Lung (tissue), 12 donors: ENCODE data around the gene FZD4. TPM values are rescaled to one million over a fixed set of nuclear protein-coding genes. Genes with fewer than 3 reads are reported as not detected.
"Not testable (repeated sequence)": the region's sequence is repeated elsewhere in the genome, so short reads cannot be mapped to it uniquely, and the experiment has no call there.

ENCODE experiments used
- ATAC-seq: fragments of 200-7000 bp; cut with Tn5 transposase; one replicate; pipeline ENCODE4 v1.9.1; 2020; ENCODE audit warnings: moderate number of reproducible peaks; ENCODE audit not compliant: insufficient read depth, low FRiP score
- DNase-seq, 3 donors: peaks; one replicate each; pipeline ENCODE4 v3.0.0-alpha.2; 2013 to 2017
- H3K27ac ChIP-seq, 2 donors: one replicate each; pipeline ENCODE4 v1.5.1; 2013; ENCODE audit warnings: mild to moderate bottlenecking in 2 of 2, moderate library complexity in 2 of 2, control low read depth in 1 of 2, inconsistent platforms in 1 of 2, low read depth in 1 of 2, low read length in 1 of 2
- H3K27me3 ChIP-seq, 3 donors: one replicate each; pipeline ENCODE4 v1.5.1; 2013; ENCODE audit warnings: low read length in 2 of 3; ENCODE audit not compliant: control insufficient read depth in 3 of 3, insufficient read depth in 3 of 3
- H3K36me3 ChIP-seq, 4 donors: one replicate each; pipeline ENCODE4 v1.5.1; 2013; ENCODE audit warnings: low read length in 4 of 4, mild to moderate bottlenecking in 1 of 4, moderate library complexity in 1 of 4; ENCODE audit not compliant: control insufficient read depth in 4 of 4, insufficient read depth in 4 of 4
- H3K4me1 ChIP-seq, 5 donors: one replicate each; pipeline ENCODE4 v1.5.1; 2013; ENCODE audit warnings: low read length in 5 of 5, mild to moderate bottlenecking in 2 of 5, moderate library complexity in 1 of 5; ENCODE audit not compliant: control insufficient read depth in 5 of 5, insufficient read depth in 5 of 5
- H3K4me3 ChIP-seq: one replicate; pipeline ENCODE4 v1.5.1; 2013; ENCODE audit warnings: mild to moderate bottlenecking, control low read depth, moderate library complexity
- H3K9ac ChIP-seq, 2 donors: one replicate each; pipeline ENCODE4 v1.5.1; 2013; ENCODE audit warnings: low read length in 2 of 2, control low read depth in 1 of 2; ENCODE audit not compliant: insufficient read depth in 1 of 2
- H3K9me3 ChIP-seq, 4 donors: one replicate each; pipeline ENCODE4 v1.5.1; 2013; ENCODE audit warnings: low read length in 3 of 4, mild to moderate bottlenecking in 1 of 4, moderate library complexity in 1 of 4; ENCODE audit not compliant: control insufficient read depth in 4 of 4, insufficient read depth in 3 of 4
- WGBS, 2 donors: extraction: QIAGEN DNeasy Blood & Tissue Kit; methylation state at CpG; one replicate each; pipeline ENCODE4 v1.1.7; 2013; 5-methylcytosine and 5-hydroxymethylcytosine counted together
- polyA plus RNA-seq, 2 donors: library from polyadenylated mRNA; stranded (reverse); fragments of 200-250 nt; gene quantifications; one replicate each; pipeline ENCODE4 v1.2.1, GENCODE V29; 2013
- total RNA-seq, 2 donors: library from RNA; depleted of rRNA in 1 of 2; stranded (reverse); fragments of >200 nt in 1 of 2; gene quantifications; one replicate each; pipeline ENCODE4 v1.2.1, GENCODE V29; 2014 to 2021
- TF ChIP-seq, protein P1 (sequence below): IDR thresholded peaks from 2 replicates; pipeline ENCODE4 v1.5.1; 2012; ENCODE audit warnings: mild to moderate bottlenecking; ENCODE audit errors: control extremely low read depth, extremely low read depth
- donor health status: control.
- donor health status: control.
- donor health status: Bipolar disorder and iron deficiency.
- donor health status: healthy.
- donor health status: DM: yes; HTN: yes; CAD: no.

The FZD4 gene
- total and polyA plus RNA-seq, 4 donors = 12.0 to 40.0 (median 20.9) TPM

GRCh38 chr11:86938900-86939880 lies 16.0 kb downstream of the FZD4 start:
- no peak for ATAC-seq
- H3K4me1 ChIP-seq = peaks cover 10 to 53% (median 34%) of the 10 kb centered on the region in 5 donors

DNA sequence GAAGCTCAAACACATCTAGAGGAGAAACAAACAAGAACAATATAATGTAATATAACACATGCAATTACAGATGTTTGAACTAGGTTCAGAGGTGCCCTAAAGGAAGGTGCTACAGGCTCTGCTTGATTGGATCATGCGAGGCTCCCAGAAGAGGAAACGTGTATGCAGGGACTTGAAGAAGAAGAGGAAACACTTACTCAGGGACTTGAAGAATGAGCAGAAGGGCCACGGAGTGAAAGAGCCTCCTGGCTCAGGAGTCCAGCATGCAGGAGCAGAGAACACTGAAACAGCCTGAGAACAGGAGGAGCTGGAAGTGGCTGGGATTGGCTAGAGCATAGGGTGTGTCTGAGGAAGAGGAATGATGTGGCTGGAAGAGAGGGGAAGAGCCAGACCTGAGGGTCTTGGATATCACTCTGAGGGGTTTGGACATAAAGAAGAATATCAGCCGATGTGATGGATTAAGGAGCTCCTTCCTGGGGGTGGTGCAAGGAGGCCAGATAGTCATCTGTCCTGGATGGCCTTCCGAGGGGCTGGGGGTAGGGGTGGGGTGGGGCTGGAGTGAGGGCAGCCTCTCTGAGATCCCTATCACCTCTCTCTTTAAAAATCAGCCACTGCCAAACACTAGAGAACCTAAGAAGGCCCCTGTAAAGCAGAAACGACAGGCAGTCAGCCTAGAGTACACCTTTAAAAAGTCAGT lies 16.8 kb downstream of the FZD4 start:
- Histone ChIP-seq H3K9me3 (no peaks in the 10 kb centered on the region), H3K4me1 (peaks cover 10 to 62% (median 35%) of the 10 kb centered on the region in 5 donors), H3K36me3 (peaks cover 0 to 5% (median under 1%) of the 10 kb centered on the region in 4 donors), H3K9ac (no peak overlapping the region), H3K4me3 (no peak overlapping the region), H3K27ac (peak overlapping the region in 1 of 2 donors; percentile 26), H3K27me3 (no peaks in the 10 kb centered on the region)
- 28 to 29% methylated on average over 6 of the region's 6 CpGs for WGBS, 2 donors
- TF ChIP-seq, protein P1, sequence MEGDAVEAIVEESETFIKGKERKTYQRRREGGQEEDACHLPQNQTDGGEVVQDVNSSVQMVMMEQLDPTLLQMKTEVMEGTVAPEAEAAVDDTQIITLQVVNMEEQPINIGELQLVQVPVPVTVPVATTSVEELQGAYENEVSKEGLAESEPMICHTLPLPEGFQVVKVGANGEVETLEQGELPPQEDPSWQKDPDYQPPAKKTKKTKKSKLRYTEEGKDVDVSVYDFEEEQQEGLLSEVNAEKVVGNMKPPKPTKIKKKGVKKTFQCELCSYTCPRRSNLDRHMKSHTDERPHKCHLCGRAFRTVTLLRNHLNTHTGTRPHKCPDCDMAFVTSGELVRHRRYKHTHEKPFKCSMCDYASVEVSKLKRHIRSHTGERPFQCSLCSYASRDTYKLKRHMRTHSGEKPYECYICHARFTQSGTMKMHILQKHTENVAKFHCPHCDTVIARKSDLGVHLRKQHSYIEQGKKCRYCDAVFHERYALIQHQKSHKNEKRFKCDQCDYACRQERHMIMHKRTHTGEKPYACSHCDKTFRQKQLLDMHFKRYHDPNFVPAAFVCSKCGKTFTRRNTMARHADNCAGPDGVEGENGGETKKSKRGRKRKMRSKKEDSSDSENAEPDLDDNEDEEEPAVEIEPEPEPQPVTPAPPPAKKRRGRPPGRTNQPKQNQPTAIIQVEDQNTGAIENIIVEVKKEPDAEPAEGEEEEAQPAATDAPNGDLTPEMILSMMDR = no peak
- DNase-seq (no peak), ATAC-seq (no peak)

More at GRCh38 chr11:86938900-86939880, 16.0 kb downstream of the FZD4 start:
- no peaks in the 10 kb centered on the region for H3K27me3 ChIP-seq
- no peaks in the 10 kb centered on the region for H3K9me3 ChIP-seq
- WGBS, 2 donors = 9 to 17% methylated on average over 4 of the region's 4 CpGs
- peak overlapping the region in 1 of 2 donors; percentile 84 for H3K9ac ChIP-seq
- TF ChIP-seq, protein P1 = peak; percentile 57
- no peak overlapping the region for H3K4me3 ChIP-seq
- no peak overlapping the region for H3K27ac ChIP-seq
- peak in 2 of 3 donors; percentile 90 to 91 for DNase-seq
- H3K36me3 ChIP-seq = peaks cover 0 to 5% (median under 1%) of the 10 kb centered on the region in 4 donors

DNA sequence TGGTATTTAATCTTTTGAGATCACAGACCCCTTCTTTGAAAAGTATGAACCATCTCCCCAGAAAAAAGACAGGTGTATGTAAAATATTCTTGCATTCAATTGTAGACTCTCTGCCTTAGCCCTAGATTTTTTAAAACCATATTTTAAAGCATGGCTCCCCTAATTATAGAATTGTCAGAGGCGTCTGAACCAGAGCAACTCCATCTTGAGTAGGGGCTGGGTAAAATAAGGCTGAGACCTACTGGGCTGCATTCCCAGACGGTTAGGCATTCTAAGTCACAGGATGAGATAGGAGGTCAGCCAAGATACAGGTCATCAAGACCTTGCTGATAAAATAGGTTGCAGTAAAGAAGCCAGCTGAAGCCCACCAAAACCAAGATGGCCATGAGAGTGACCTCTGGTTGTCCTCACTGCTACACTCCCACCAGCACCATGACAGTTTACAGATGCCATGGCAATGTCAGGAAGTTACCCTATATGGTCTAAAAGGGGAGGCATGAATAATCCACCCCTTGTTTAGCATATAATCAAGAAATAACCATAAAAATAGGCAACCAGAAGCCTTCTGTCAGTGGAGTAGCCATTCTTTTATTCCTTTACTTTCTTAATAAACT lies 17.9 kb downstream of the FZD4 start:
- H3K4me1 ChIP-seq = peaks cover 10 to 71% (median 46%) of the 10 kb centered on the region in 5 donors
- H3K27ac ChIP-seq, H3K4me3 ChIP-seq, H3K27me3 ChIP-seq, ATAC-seq, H3K36me3 ChIP-seq, DNase-seq, H3K9me3 ChIP-seq, H3K9ac ChIP-seq: not testable (repeated sequence)
- WGBS, 2 donors = 85 to 90% methylated on average over 2 of the region's 2 CpGs
